T follicular helper cell (primary cell): ENCODE measurements around the gene GSG1L.

ENCODE experiments used
- DNase-seq: peaks from one replicate; pipeline ENCODE4 v3.0.0-alpha.2; 2020; ENCODE audit warnings: low read depth

GSG1L gene

DNA sequence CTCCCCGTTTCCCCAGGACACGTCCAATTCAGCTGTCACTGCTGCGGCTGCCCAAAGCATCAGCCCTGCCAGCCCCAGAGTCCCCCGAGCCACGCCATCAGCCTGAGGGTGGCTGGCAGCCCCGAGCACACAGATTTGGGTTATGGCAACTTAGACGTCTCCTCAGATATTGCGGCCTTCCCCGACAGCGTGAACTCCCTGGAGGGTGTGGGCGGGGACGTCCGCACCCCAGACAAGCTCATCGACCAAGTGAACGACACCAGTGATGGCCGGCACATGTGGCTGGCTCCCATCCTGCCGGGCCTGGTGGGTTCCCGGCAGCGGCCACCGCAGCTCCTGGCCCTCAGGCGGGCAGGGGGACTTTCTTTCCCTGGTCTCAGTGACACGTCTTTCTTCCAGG, 288.7 kb downstream of the GSG1L start:
- no peak for DNase-seq

- no peak for DNase-seq
Measured at GRCh38 chr16:27773344-27773743, 290.2 kb downstream of the GSG1L start.

- DNase-seq = no peak
Measured at GRCh38 chr16:27772093-27772825, 291.3 kb downstream of the GSG1L start.

DNA sequence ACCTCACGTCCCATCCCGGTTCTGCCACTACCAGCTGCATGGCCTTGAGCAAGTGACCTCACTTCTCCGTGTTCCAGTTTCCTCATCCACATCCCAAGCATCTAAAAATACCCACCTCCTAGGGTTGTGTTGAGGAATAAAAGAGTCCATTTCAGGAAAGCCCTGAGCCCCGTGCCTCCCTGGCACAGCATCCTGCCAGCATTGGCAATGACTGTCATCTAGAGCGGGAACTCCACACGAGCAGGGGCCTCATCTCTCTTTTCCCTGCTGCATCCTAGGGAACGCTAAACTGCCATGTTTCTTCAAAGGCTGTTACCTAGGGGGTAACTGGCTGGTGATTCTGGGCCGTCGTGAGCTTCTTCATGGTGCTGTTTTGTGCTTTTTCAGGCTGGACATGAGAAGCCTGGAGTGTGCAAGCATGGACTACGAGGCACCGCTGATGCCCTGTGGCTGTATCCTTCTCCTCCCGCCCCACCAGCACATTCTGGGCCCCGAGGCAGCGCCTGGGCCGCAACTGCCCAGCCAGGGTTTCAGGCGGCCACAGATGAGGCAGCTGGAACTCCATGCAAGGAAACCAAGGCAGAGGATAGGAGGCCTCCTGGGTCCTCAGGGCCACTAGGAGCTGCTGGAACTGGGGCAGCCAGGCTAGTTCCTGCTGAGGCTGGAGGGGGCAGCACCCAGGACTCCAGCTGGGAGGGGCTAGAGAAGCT, 292.2 kb downstream of the GSG1L start:
- no peak for DNase-seq

DNA sequence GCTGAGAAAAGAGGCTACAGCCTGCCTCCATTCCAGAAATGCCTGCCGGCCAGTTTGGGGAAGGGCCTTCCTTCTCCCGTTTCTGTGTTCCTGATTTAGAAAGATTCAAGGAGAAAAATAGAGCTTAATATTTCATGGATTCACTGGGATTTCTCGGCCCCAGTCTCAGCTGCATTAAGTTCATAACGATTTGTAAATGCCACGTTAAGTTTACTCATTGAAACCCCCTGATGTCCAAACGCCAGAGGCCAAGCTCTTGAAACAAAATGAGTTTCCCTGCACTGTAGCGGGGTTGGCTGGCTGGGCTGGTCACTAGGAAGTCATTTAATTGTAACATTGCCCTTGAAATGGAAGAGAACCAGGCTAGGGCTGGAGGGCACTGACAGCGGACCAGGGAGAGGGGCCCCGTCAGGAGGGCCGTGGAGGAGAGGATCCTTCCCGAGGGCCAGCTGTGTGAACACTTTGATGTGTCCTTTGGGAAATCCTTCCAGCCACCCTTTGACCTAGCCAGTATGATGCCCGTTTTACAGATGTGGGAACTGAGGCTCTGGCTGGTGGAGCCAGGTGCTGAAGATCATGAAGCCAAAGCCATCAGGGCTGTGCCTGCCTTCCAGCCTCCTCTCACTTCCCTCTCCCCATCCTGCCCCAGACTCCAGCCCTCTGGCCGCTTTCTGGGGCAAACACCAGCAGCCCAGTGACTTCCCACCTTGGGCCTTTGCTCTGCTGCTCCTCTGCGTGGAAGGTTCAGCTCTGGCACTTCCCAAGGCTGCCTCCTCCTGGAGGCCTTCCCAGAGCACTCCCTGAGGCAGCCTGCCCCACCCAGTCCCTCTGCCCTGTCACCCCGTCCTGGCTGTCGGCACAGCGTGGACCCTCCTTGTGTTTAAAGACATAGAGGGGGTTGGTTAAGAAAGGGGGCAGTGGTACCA, 293.0 kb downstream of the GSG1L start:
- DNase-seq = no peak

GRCh38 chr16:27769561-27770255, 293.8 kb downstream of the GSG1L start:
- no peak for DNase-seq

GRCh38 chr16:27768651-27769272, 294.8 kb downstream of the GSG1L start:
- no peak for DNase-seq

GRCh38 chr16:27767971-27768591, 295.4 kb downstream of the GSG1L start:
- no peak for DNase-seq

- no peak for DNase-seq
Measured at GRCh38 chr16:27767081-27767480, 296.4 kb downstream of the GSG1L start.

DNA sequence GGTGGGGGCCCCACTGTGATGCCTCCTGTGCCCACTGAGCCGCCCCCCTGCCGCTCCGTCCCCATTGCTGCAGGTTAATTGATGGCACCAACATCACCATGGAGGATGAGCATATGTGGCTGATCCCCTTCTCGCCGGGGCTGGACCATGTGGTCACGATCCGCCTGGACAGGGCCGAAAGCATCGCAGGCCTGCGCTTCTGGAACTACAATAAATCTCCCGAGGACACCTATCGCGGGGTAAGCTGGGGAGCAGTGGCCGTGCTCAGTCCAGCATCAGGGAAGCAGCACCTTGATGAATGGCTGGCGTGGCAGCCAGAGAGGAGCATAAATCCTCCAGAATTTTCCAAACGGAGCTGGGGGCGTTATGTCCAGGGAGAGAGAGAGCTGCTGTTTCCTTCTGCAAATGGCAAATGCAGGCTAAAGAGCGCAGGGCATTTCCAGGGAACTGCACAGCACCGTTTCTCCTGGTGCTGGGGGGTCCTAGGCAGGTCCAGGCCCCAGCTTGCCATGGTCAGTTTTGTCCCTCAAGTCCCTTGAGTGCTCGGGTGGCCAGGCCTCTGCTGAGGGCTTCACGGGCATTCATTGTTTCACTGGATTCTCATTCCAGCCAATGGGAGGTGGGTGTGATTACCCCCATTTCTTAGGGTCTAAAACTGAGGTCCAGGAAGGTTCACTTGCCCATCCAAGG, 297.1 kb downstream of the GSG1L start:
- no peak for DNase-seq

GRCh38 chr16:27764869-27765675, 298.4 kb downstream of the GSG1L start:
- no peak for DNase-seq

GRCh38 chr16:27764427-27764826, 299.1 kb downstream of the GSG1L start:
- DNase-seq = no peak

GRCh38 chr16:27762441-27762840, 301.1 kb downstream of the GSG1L start:
- DNase-seq = no peak

- no peak for DNase-seq
Measured at GRCh38 chr16:27761816-27762215, 301.7 kb downstream of the GSG1L start.

DNA sequence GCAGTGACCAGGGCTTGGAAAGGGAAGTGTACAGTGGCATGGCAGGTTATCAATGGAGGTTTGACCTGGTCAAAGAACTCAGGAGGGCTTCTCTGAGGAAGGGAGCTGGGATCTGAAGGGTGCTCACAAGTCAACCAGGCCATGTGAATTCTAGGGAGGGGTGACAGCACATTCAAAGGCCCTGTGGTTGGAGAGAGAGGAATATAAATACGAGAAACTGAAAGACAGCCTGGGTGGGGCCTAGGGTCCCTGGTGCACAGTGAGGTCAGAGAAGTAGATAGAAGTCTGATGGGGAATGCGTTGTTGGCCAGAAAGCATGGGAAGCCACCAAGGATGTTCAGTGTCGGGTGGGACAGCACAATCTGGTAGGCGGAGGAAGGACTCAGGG, 302.7 kb downstream of the GSG1L start:
- DNase-seq = no peak

DNA sequence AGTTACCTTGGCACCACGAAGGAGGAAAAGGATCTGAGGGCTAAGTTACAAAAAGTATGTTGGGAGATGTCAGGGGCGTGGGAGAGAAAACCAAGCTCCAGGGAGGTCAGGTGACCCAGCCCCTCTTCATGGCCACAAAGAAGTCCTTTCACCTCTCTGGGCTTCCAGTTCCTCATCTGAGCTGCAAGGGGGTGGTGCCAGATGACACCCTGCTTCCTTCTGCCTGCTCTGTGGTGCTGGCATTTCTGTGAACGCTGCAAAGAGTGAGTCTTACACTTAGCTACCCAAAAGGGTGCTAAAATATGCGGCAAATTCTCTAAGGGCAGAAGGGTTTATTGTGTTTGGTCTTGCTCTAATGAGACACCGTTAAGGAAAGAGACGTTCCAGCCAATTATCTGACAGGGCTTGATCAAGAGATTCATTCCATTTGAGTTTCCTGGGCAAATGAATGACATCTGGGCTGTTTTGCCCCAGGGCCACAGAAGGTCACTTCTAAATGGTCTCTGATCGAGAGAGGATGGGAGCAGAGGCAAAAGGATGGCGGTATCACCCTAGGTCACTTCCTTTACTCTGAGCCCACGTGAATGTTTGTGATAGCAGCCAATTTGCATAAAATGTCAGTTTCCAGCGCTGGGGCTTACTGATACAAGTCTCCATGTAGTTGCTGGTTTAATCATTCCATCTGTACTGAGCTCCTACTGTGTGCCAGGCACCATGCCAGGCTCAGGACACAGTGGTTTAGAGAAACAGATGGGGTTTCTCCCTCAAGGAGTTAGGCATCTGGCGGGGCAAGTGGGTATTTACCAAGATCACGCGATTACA, 303.3 kb downstream of the GSG1L start:
- DNase-seq = no peak

- no peak for DNase-seq
Measured at GRCh38 chr16:27759301-27759871, 304.1 kb downstream of the GSG1L start.

GRCh38 chr16:27758544-27758943, 305.0 kb downstream of the GSG1L start:
- DNase-seq = no peak
